Fibroblast of skin of left quadriceps (primary cell): ENCODE data around the gene VSIG10L2.
"Not testable (repeated sequence)": the region's sequence is repeated elsewhere in the genome, so short reads cannot be mapped to it uniquely, and the experiment has no call there.

Source experiments
- DNase-seq, 2 experiments: peaks; one replicate each; pipeline ENCODE4 v3.0.0-alpha.2; 2013; ENCODE audit warnings: low read depth in 2 of 2

VSIG10L2 gene

GRCh38 chr11:125945797-125946520 lies at the start of gene VSIG10L2:
VSIG10L2 (plus strand) TSS chr11:125946044; CDS start chr11:125946056, 12 bp downstream.
- no peak for DNase-seq

GRCh38 chr11:125901872-125902271 lies 44.0 kb upstream of the VSIG10L2 start:
- DNase-seq = no peak

GRCh38 chr11:125902277-125902926 lies 43.4 kb upstream of the VSIG10L2 start:
- no peak for DNase-seq

- DNase-seq = peak; percentile 37 to 39
Measured at GRCh38 chr11:125902927-125903710, 42.7 kb upstream of the VSIG10L2 start, which contains the start of gene PUS3. PUS3 (minus strand) TSS chr11:125903206; CDS start chr11:125896284, 6,922 bp downstream.

- no peak for DNase-seq
Measured at GRCh38 chr11:125903711-125904659, 41.9 kb upstream of the VSIG10L2 start, which contains the start of gene DDX25. DDX25 (plus strand) TSS chr11:125904508; CDS start chr11:125904518, 10 bp downstream.

- no peak for DNase-seq
Measured at GRCh38 chr11:125904678-125905077, 41.2 kb upstream of the VSIG10L2 start.

- no peak for DNase-seq
Measured at GRCh38 chr11:125910226-125910849, 35.5 kb upstream of the VSIG10L2 start.

GRCh38 chr11:125914601-125915000 lies 31.2 kb upstream of the VSIG10L2 start:
- not testable (repeated sequence) for DNase-seq

- no peak for DNase-seq
Measured at GRCh38 chr11:125916683-125917347, 29.0 kb upstream of the VSIG10L2 start.

GRCh38 chr11:125918140-125918840 lies 27.6 kb upstream of the VSIG10L2 start:
- no peak for DNase-seq

GRCh38 chr11:125921042-125921441 lies 24.8 kb upstream of the VSIG10L2 start:
- no peak for DNase-seq

GRCh38 chr11:125922156-125922555 lies 23.7 kb upstream of the VSIG10L2 start:
- no peak for DNase-seq

GRCh38 chr11:125923012-125923579 lies 22.7 kb upstream of the VSIG10L2 start:
- peak; percentile 39 to 45 for DNase-seq

- DNase-seq = no peak
Measured at GRCh38 chr11:125923633-125924032, 22.2 kb upstream of the VSIG10L2 start.

GRCh38 chr11:125924384-125925007 lies 21.3 kb upstream of the VSIG10L2 start:
- DNase-seq = no peak

- no peak for DNase-seq
Measured at GRCh38 chr11:125925247-125925740, 20.6 kb upstream of the VSIG10L2 start.

- no peak for DNase-seq
Measured at GRCh38 chr11:125925804-125926203, 20.0 kb upstream of the VSIG10L2 start.

GRCh38 chr11:125926682-125927081 lies 19.2 kb upstream of the VSIG10L2 start:
- no peak for DNase-seq
